Ovary (tissue), 9 donors: ENCODE measurements around the gene TEKT3. TPM values are rescaled to one million over a fixed set of nuclear protein-coding genes. Genes with fewer than 3 reads are reported as not detected.

Experiments
- DNase-seq, 5 donors: peaks; one replicate each; pipeline ENCODE4 v3.0.0-alpha.2; 2019 to 2020
- H3K27ac ChIP-seq, 2 donors: fragments of 200-600 bp; one replicate each; pipeline versions ENCODE4 v1.5.1 to v1.8.0; 2019 to 2022
- H3K27me3 ChIP-seq: fragments of 200-600 bp; one replicate; pipeline ENCODE4 v1.8.0; 2022
- H3K36me3 ChIP-seq: fragments of 200-600 bp; sonication (generic); one replicate; pipeline ENCODE4 v1.5.1; 2019
- H3K4me1 ChIP-seq: one replicate; pipeline ENCODE4 v1.8.1; 2013; ENCODE audit warnings: mild to moderate bottlenecking, moderate library complexity; ENCODE audit not compliant: insufficient read depth
- H3K4me3 ChIP-seq: fragments of 200-600 bp; sonication (generic); one replicate; pipeline ENCODE4 v1.5.1; 2017
- H3K9me3 ChIP-seq, 2 donors: fragments of 200-600 bp in 1 of 2; sonication (generic) in 1 of 2; one replicate each; pipeline versions ENCODE4 v1.5.1 to v1.8.1; 2013 to 2019; ENCODE audit warnings: mild to moderate bottlenecking in 1 of 2, moderate library complexity in 1 of 2
- CTCF ChIP-seq, 3 donors: fragments of 450-650 bp in 2 of 3; fragments of 200-600 bp in 1 of 3; IDR thresholded peaks; one replicate each; pipeline versions ENCODE4 v1.5.1 to v1.8.0; 2016 to 2022; ENCODE audit warnings: antibody characterized with exemption in 3 of 3, mild to moderate bottlenecking in 1 of 3
- EP300 ChIP-seq: sonication (generic); formaldehyde crosslinking; IDR thresholded peaks from one replicate; pipeline ENCODE4 v1.6.1; 2017; ENCODE audit warnings: antibody characterized with exemption
- POLR2A ChIP-seq: fragments of 450-650 bp; IDR thresholded peaks from one replicate; pipeline ENCODE4 v1.6.1; 2017; ENCODE audit warnings: antibody characterized with exemption, mild to moderate bottlenecking, moderate library complexity
- WGBS, 3 donors: extraction: QIAGEN DNeasy Blood & Tissue Kit in 1 of 3; methylation state at CpG; one replicate each; pipeline versions ENCODE4 v1.1.5 to v1.1.7; 2013 to 2017; 5-methylcytosine and 5-hydroxymethylcytosine counted together
- intact Hi-C, 4 donors: fragments of 100-400 bp; cut with DNase I; formaldehyde crosslinking; loops; one replicate each; pipeline versions ENCODE4 v1.11.0 to v1.15.1; 2022 to 2023
- polyA plus RNA-seq, 2 donors: library from polyadenylated mRNA; stranded (reverse); fragments of 200-250 nt in 1 of 2; fragments of 350-450 nt in 1 of 2; fragmentation: Illumina TruSeq in 1 of 2; extraction: RNeasy Lipid Tissue Mini Kit (QIAGEN cat#74804) in 1 of 2; gene quantifications; one replicate each; pipeline ENCODE4 v1.2.3, GENCODE V29; 2013 to 2014
- total RNA-seq, 7 donors: library from RNA; depleted of rRNA in 2 of 7; stranded (reverse); fragments of >200 nt in 2 of 7; fragmentation: NEBNext Ultra II Directional in 3 of 7; extraction: Animal tissue kit (Norgen Biotek cat#: 25700) in 3 of 7; gene quantifications; one replicate each; pipeline versions ENCODE4 v1.1.0 to v1.2.4, GENCODE V29; 2016 to 2023
- donor health status: DM: no; HTN: no; CAD: no; lungs with moderate emphysema.
- donor health status: DM: no; HTN: no; CAD: no.
- donor health status: Bipolar disorder and iron deficiency.
- donor health status: DM: yes; HTN: yes; CAD: no.
- donor health status: DM: no; HTN: no; CAD: no.
- donor health status: DM: yes; HTN: yes; CAD: no.

Gene TEKT3
- total and polyA plus RNA-seq, 9 donors, result 0.72 to 4.0 (median 1.6) TPM

DNA sequence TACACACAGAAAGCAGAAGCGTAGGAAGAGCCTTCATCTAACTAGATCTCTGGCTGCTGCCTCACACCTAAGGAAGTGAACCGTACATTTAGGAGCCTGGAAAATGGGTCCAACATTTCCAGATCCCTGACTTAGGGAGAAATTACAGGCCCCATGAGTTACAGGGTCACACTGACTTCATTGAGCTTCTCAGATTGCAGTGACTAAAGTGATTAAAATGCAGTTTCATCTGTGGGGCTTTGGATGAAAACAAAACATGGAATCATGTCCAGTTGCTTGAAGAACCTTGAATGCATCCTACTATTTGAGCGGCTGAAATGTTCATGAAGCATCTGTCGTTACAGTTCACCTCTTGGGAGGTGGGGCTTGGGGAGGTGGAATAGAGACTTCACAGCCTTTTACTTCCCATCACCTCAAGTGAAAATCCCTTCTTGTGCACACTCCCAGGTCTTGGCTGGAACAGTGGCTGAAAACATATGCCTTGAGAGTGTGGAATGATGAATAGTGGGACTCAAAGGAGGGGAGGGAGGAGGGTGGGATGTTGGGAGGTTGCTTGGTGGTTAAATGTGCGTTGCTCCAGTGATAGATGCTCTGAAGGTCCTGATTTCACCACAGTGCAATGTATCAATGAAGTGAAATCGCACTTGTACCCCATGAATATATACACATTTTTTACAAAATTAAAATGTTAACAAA lies 19.7 kb downstream of the TEKT3 start:
- no peak for DNase-seq
- WGBS, 3 donors, result 64 to 67% (median 65%) methylated on average over 6 of the region's 6 CpGs

DNA sequence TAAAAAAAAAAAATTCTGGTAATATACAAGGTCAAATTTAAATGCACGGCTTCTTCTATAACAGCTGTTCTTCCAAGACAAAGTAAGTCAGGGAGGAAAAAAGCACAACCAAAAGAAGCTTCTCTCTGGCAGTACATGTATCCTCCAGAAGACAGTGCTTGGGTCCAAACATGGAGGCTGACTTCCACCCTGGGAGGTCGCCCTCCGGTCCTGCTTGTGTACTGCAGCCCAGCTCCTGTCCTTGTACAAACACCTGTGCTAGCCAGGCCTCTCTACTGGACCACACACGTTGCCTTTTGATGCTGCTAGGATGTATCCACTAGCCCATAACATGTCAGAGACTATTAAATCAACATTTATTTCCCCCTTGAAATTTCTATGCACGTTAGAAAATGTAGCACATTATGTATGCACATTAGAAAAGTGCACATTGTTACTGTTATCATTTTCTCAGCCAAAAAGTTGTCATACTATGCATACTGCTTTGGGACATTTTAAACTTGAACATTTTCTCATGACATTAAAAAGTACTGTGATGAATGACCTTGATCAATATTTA lies 21.9 kb downstream of the TEKT3 start:
- 17 to 37% (median 20%) methylated on average over 5 of the region's 5 CpGs for WGBS, 3 donors

More for the DNA sequence above, 19.7 kb downstream of the TEKT3 start:
- Histone ChIP-seq H3K4me1 (no peaks in the 10 kb centered on the region), H3K27me3 (no peaks in the 10 kb centered on the region), H3K27ac (no peak overlapping the region), H3K36me3 (no peaks in the 10 kb centered on the region), H3K9me3 (no peaks in the 10 kb centered on the region), H3K4me3 (no peak overlapping the region)
- intact Hi-C loops, result no loop called here
- no peak for TF ChIP-seq EP300
- no peak for TF ChIP-seq CTCF (IDR thresholded peaks at IDR 0.05)
- TF ChIP-seq POLR2A, result no peak

DNA sequence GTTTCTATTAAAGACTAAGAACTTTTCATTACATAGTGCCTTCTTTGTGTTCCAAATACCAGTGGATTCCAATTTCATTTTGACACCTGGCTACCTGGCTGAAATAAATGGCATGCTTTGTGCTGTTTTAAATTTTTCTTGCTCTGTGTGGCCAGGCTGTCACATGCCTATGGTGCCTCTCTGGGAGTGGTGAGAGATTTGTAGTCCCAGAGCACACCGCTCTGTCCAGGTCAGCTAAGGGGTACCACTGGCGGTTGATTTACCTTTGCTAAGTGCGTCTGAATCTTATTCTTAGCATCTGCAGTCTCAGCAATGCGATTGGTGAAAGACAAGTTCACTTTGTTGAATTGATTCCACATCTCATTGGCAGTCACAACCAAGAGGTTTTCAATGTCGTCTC lies 29.4 kb downstream of the TEKT3 start:
- H3K27ac ChIP-seq, result no peak overlapping the region
- 92 to 95% (median 92%) methylated on average over 5 of the region's 5 CpGs for WGBS, 3 donors
- no peak for DNase-seq

More for the DNA sequence above, 21.9 kb downstream of the TEKT3 start:
- no peak overlapping the region for H3K27ac ChIP-seq
- no peak overlapping the region for H3K4me3 ChIP-seq
- H3K36me3 ChIP-seq, result no peaks in the 10 kb centered on the region
- H3K27me3 ChIP-seq, result no peaks in the 10 kb centered on the region
- no peaks in the 10 kb centered on the region for H3K4me1 ChIP-seq
- no peak for DNase-seq
- TF ChIP-seq EP300 (no peak), CTCF (IDR thresholded peaks at IDR 0.05) (no peak), POLR2A (no peak)
- intact Hi-C loops, result no loop called here
- H3K9me3 ChIP-seq, result no peaks in the 10 kb centered on the region

DNA sequence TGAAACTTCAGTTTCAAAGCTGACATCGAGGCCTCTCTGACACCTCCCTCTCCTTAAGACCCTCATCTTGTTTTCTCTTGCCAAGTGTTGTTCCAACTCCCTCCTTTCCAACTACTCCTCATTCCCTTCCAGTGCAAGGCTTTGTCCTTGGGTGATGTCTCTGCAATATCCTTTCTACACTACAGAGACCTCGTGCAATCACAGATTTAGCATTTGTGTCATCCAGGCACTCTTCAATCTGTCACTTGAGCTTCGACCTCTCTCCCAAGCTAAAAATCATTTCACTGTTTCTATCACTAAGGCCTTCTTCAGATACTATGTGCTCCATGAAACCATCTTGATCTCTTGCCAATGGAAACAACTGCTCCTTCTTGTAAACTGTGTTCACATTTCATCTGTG lies 31.6 kb downstream of the TEKT3 start:
- 30 to 38% (median 37%) methylated on average over 3 of the region's 3 CpGs for WGBS, 3 donors
- intact Hi-C loops, result loop anchor here in 1 of 4 donors (5.0 kb wide), 1 partner anchor 143 kb away; no protein-coding TSS in a partner anchor
- DNase-seq, result no peak
- Histone ChIP-seq H3K4me3 (no peak overlapping the region), H3K9me3 (no peaks in the 10 kb centered on the region), H3K36me3 (no peaks in the 10 kb centered on the region), H3K27ac (no peak overlapping the region), H3K27me3 (no peaks in the 10 kb centered on the region), H3K4me1 (peaks cover 2% of the 10 kb centered on the region)
- TF ChIP-seq EP300, result no peak
- no peak for TF ChIP-seq POLR2A
- TF ChIP-seq CTCF (IDR thresholded peaks at IDR 0.05), result no peak

More for the DNA sequence above, 29.4 kb downstream of the TEKT3 start:
- H3K27me3 ChIP-seq, result no peaks in the 10 kb centered on the region
- no peaks in the 10 kb centered on the region for H3K4me1 ChIP-seq
- intact Hi-C loops, result no loop called here
- no peaks in the 10 kb centered on the region for H3K9me3 ChIP-seq
- no peak overlapping the region for H3K4me3 ChIP-seq
- H3K36me3 ChIP-seq, result no peaks in the 10 kb centered on the region
- no peak for TF ChIP-seq POLR2A

DNA sequence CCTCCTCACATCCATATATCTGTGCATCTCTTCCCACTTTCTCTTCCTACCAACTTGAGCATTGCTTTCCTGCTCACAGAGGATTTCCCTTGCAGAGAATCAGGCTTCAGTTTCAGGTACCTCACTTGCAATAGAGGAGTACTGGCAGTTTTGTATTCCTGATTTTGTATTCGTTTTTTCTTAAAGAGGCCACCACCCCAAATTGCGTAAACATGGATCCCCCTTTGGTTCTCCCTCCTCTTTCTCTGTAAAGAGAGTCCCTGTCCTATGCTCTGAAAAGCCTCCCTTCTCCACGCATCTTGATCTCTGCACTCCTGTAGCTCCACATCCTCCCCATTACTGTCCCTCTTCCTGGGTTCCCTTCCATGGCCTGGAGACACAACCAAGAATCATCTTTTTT lies 32.2 kb downstream of the TEKT3 start:
- H3K9me3 ChIP-seq, result no peaks in the 10 kb centered on the region
- no peak overlapping the region for H3K4me3 ChIP-seq
- H3K27me3 ChIP-seq, result no peaks in the 10 kb centered on the region
- DNase-seq, result no peak
- H3K36me3 ChIP-seq, result no peaks in the 10 kb centered on the region
- intact Hi-C loops, result loop anchor here in 1 of 4 donors (5.0 kb wide), 1 partner anchor 143 kb away; no protein-coding TSS in a partner anchor
- no peak overlapping the region for H3K27ac ChIP-seq
- TF ChIP-seq CTCF (IDR thresholded peaks at IDR 0.05) (no peak), POLR2A (no peak), EP300 (no peak)
- peaks cover 2% of the 10 kb centered on the region for H3K4me1 ChIP-seq
- WGBS, 3 donors, result 70 to 81% (median 70%) methylated on average over 3 of the region's 3 CpGs
